Fibroblast of lung (primary cell): ENCODE data around the gene UFSP1. TPM values are rescaled to one million over a fixed set of nuclear protein-coding genes. Genes with fewer than 3 reads are reported as not detected.

Experiments used
- DNase-seq, 2 donors: peaks; one replicate each; pipeline versions ENCODE4 v3.0.0 to v3.0.0-alpha.2; 2010; ENCODE audit warnings: low read depth in 2 of 2
- H2AFZ ChIP-seq: 2 replicates; pipeline ENCODE4 v1.5.1; 2012; ENCODE audit warnings: low read length, control low read depth, inconsistent platforms
- H3K27ac ChIP-seq: 2 replicates; pipeline ENCODE4 v1.5.1; 2011; ENCODE audit warnings: low read length, control low read depth; ENCODE audit not compliant: insufficient read depth
- H3K27me3 ChIP-seq: 2 replicates; pipeline ENCODE4 v1.5.1; 2011; ENCODE audit warnings: mild to moderate bottlenecking, low read length; ENCODE audit not compliant: control insufficient read depth, insufficient read depth
- H3K36me3 ChIP-seq: 2 replicates; pipeline ENCODE4 v1.5.1; 2011; ENCODE audit warnings: low read length; ENCODE audit not compliant: control insufficient read depth, insufficient read depth
- H3K4me1 ChIP-seq: 2 replicates; pipeline ENCODE4 v1.5.1; 2011; ENCODE audit warnings: low read length; ENCODE audit not compliant: control insufficient read depth, insufficient read depth; ENCODE audit errors: extremely low read depth
- H3K4me2 ChIP-seq: 2 replicates; pipeline ENCODE4 v1.5.1; 2011; ENCODE audit warnings: low read length, control low read depth; ENCODE audit not compliant: insufficient read depth; ENCODE audit errors: extremely low read depth
- H3K4me3 ChIP-seq, 4 experiments: fragments of 200-600 bp in 1 of 4; sonication (generic) in 1 of 4; replicated peaks in 1 of 4; 2 replicates each; pipeline ENCODE4 v1.5.1; 2011 to 2016; ENCODE audit warnings: low read length in 4 of 4, low read depth in 3 of 4, mild to moderate bottlenecking in 3 of 4, control low read depth in 2 of 4, inconsistent platforms in 1 of 4, mixed read lengths in 1 of 4; ENCODE audit not compliant: insufficient read depth in 1 of 4; ENCODE audit errors: control extremely low read depth in 1 of 4
- H3K79me2 ChIP-seq: 2 replicates; pipeline ENCODE4 v1.5.1; 2012; ENCODE audit warnings: mild to moderate bottlenecking, low read length, inconsistent platforms; ENCODE audit not compliant: control insufficient read depth, insufficient read depth
- H3K9ac ChIP-seq: 2 replicates; pipeline ENCODE4 v1.5.1; 2011; ENCODE audit warnings: mild to moderate bottlenecking, low read length, control low read depth; ENCODE audit not compliant: insufficient read depth
- H3K9me3 ChIP-seq: 2 replicates; pipeline ENCODE4 v1.5.1; 2012; ENCODE audit warnings: low read depth, low read length; ENCODE audit not compliant: control insufficient read depth, insufficient read depth
- H4K20me1 ChIP-seq: 2 replicates; pipeline ENCODE4 v1.5.1; 2011; ENCODE audit warnings: low read length; ENCODE audit not compliant: control insufficient read depth, insufficient read depth; ENCODE audit errors: extremely low read depth
- CTCF ChIP-seq, 2 donors: IDR thresholded peaks in 1 of 2; conservative IDR thresholded peaks in 1 of 2; 1 replicate in 1 of 2; 2 replicates in 1 of 2; pipeline ENCODE4 v1.5.1; 2011 to 2012; ENCODE audit warnings: low read length in 2 of 2, control low read depth in 1 of 2, inconsistent platforms in 1 of 2, low read depth in 1 of 2, mild to moderate bottlenecking in 1 of 2
- EZH2 ChIP-seq: IDR thresholded peaks from 2 replicates; pipeline ENCODE4 v1.5.1; 2012; ENCODE audit warnings: low read length, control low read depth, mild to moderate bottlenecking; ENCODE audit errors: missing control alignments
- polyA plus RNA-seq, 2 donors: library from polyadenylated mRNA; depleted of rRNA in 1 of 2; stranded (reverse) in 1 of 2; unstranded in 1 of 2; fragments of >200 nt; gene quantifications; 2 replicates each; pipeline ENCODE4 v1.2.1, GENCODE V29; 2011 to 2012; ENCODE audit warnings: missing spikeins in 1 of 2
- total RNA-seq: library from RNA; depleted of rRNA; stranded (reverse); fragments of >200 nt; gene quantifications from 2 replicates; pipeline ENCODE4 v1.2.1, GENCODE V29; 2014

Gene UFSP1
- total and polyA plus RNA-seq, 2 donors (not counting 1 experiment from before 2014, with no cell fraction given) = 1.1 to 4.0 TPM

GRCh38 chr7:100886142-100886935, 3.2 kb downstream of the UFSP1 start:
- Histone ChIP-seq H4K20me1 (no peaks in the 10 kb centered on the region), H3K9ac (no peak overlapping the region), H3K27me3 (no peaks in the 10 kb centered on the region), H3K4me2 (no peak overlapping the region), H3K79me2 (peaks cover 22% of the 10 kb centered on the region), H3K4me1 (peaks cover 11% of the 10 kb centered on the region), H3K4me3 (no peak overlapping the region), H2AFZ (no peak overlapping the region), H3K9me3 (no peaks in the 10 kb centered on the region), H3K36me3 (peaks cover 59% of the 10 kb centered on the region), H3K27ac (no peak overlapping the region)
- DNase-seq = no peak
- TF ChIP-seq EZH2 (no peak), CTCF (conservative IDR thresholded peaks at IDR 0.05 in 1 of 2, IDR thresholded peaks at IDR 0.05 in 1 of 2; ENCODE audit: low read depth in 1 of 2, low read length in 2 of 2) (no peak)

- Histone ChIP-seq H3K4me2 (no peak overlapping the region), H2AFZ (no peak overlapping the region), H3K4me1 (peaks cover 11% of the 10 kb centered on the region), H4K20me1 (no peaks in the 10 kb centered on the region), H3K27ac (no peak overlapping the region), H3K79me2 (peaks cover 29% of the 10 kb centered on the region), H3K36me3 (peaks cover 62% of the 10 kb centered on the region), H3K9me3 (no peaks in the 10 kb centered on the region), H3K9ac (no peak overlapping the region), H3K4me3 (no peak overlapping the region), H3K27me3 (no peaks in the 10 kb centered on the region)
- no peak for TF ChIP-seq CTCF (conservative IDR thresholded peaks at IDR 0.05 in 1 of 2, IDR thresholded peaks at IDR 0.05 in 1 of 2; ENCODE audit: low read depth in 1 of 2, low read length in 2 of 2)
- TF ChIP-seq EZH2 = no peak
- DNase-seq = no peak
Measured at GRCh38 chr7:100885440-100886141, 3.9 kb downstream of the UFSP1 start.

GRCh38 chr7:100884736-100885439, 4.6 kb downstream of the UFSP1 start:
- peaks cover 64% of the 10 kb centered on the region for H3K36me3 ChIP-seq
- no peak overlapping the region for H3K9ac ChIP-seq
- DNase-seq = no peak
- no peak overlapping the region for H3K27ac ChIP-seq
- H3K27me3 ChIP-seq = no peaks in the 10 kb centered on the region
- H4K20me1 ChIP-seq = no peaks in the 10 kb centered on the region
- peaks cover 35% of the 10 kb centered on the region for H3K79me2 ChIP-seq
- TF ChIP-seq CTCF (conservative IDR thresholded peaks at IDR 0.05 in 1 of 2, IDR thresholded peaks at IDR 0.05 in 1 of 2; ENCODE audit: low read depth in 1 of 2, low read length in 2 of 2) (no peak), EZH2 (no peak)
- H3K4me1 ChIP-seq = peaks cover 10% of the 10 kb centered on the region
- no peak overlapping the region for H2AFZ ChIP-seq
- H3K4me2 ChIP-seq = no peak overlapping the region
- no peak overlapping the region for H3K4me3 ChIP-seq
- H3K9me3 ChIP-seq = no peaks in the 10 kb centered on the region
